Measurements from ENCODE around the gene EDN1.

The EDN1 gene

DNA sequence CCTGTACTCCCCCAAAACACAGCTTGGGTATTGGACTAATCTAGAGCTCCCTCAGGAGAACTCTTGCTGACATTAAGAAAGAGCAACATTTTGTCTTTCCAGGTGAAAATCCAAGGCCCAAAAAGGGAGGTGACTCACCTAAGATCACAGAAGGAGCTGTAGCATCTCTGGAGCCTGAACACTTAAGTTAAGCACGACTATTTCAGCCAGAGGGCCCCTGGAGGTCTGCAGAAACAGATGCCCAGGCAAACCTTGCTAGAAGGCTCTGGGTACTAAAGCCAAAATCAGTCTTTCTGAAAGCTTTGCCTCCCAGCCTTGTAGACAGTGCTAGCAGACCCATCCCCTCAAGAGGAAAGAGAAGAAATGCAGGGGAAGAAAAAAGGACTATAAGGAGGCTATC lies 8.8 kb downstream of the EDN1 start:
- TF ChIP-seq, protein P1, sequence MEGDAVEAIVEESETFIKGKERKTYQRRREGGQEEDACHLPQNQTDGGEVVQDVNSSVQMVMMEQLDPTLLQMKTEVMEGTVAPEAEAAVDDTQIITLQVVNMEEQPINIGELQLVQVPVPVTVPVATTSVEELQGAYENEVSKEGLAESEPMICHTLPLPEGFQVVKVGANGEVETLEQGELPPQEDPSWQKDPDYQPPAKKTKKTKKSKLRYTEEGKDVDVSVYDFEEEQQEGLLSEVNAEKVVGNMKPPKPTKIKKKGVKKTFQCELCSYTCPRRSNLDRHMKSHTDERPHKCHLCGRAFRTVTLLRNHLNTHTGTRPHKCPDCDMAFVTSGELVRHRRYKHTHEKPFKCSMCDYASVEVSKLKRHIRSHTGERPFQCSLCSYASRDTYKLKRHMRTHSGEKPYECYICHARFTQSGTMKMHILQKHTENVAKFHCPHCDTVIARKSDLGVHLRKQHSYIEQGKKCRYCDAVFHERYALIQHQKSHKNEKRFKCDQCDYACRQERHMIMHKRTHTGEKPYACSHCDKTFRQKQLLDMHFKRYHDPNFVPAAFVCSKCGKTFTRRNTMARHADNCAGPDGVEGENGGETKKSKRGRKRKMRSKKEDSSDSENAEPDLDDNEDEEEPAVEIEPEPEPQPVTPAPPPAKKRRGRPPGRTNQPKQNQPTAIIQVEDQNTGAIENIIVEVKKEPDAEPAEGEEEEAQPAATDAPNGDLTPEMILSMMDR (IDR thresholded peaks at IDR 0.05), result no peak
- TF ChIP-seq ZFX (IDR thresholded peaks at IDR 0.05; ENCODE audit: borderline replicate concordance), result no peak
- H3K27ac ChIP-seq, result peak overlapping the region; percentile 99; the same call in 1 of the 2 replicates

DNA sequence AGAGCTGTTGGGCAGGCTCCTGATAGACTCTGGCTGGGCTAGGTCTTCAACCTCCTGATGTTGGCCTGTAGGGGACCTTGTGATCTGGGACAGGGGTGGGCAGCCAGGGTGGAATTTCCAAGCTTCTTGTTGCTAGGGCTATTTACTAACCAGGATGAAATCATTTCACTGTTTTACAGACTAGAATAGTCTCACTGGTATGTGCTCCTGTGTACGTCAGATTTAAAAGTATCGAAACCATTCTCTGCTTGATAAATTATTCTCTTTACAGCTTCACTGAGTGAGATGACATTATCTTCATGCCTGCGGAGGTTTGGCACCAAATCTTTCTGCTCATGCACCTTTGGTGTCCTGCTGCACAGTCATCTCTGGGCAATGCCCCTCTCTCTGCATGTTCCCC lies 10.9 kb downstream of the EDN1 start:
- no peak overlapping the region for H3K27ac ChIP-seq
- no peak for TF ChIP-seq ZFX (IDR thresholded peaks at IDR 0.05; ENCODE audit: borderline replicate concordance)
- TF ChIP-seq, protein P1 (IDR thresholded peaks at IDR 0.05), result no peak

DNA sequence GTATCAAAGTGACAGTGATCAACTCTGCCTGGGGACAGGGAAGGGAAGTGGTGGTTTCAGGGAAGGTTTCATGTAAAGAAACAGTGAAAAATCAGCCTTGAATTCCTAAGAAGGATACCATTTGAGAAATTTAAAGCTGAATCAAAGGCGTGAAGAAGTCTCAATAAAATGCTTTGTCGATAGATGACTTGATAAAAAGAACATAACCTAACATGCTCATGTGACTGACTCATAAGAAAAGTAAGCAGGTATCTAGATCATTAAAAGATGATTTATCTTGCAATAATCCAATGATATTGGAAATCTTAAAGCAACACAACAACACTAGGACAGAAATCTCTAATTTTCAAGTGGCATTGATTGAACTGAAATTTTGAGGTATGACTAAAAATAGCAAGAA lies 14.3 kb downstream of the EDN1 start:
- no peak for TF ChIP-seq ZFX (IDR thresholded peaks at IDR 0.05; ENCODE audit: borderline replicate concordance)
- TF ChIP-seq, protein P1 (IDR thresholded peaks at IDR 0.05), result no peak
- H3K27ac ChIP-seq, result no peak overlapping the region

DNA sequence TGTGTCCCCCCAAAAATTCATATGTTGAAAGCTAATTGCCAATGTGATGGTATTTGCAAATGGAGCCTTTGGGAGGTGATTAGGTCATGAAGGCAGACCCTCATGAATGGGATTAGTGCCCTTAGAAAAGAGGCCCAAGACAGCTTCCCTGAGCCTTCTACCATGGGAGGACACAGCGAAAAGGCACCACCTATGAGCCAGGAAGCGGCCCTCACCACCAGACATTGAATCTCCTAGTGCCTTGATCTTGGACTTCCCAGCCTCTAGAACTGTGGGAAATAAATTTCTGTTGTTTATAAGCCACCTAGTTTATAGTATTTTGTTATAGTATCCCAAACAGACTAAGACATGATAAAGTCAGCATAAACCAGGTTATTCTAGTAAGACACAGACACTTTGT lies 18.9 kb downstream of the EDN1 start:
- H3K27ac ChIP-seq, result no peak overlapping the region
- no peak for TF ChIP-seq ZFX (IDR thresholded peaks at IDR 0.05; ENCODE audit: borderline replicate concordance)
- TF ChIP-seq, protein P1 (IDR thresholded peaks at IDR 0.05), result no peak

DNA sequence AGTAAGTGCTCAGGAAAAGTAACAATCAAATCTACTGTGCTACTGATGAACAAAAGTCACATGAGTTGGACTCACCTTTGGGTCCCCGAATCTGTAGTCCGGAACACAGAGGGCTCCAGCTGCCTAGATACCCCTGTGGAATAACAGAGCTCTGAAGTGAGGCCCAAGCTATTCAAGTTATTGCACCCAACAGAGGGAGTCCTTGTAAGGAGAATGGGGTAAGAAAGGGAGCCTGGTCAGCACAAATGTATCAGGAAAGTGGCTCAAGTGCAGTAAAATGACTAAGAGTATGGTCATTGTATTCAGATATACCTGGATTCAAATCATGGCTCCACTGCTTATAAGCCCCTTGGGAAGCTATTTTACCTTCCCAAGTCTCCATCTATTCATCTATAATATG lies 20.9 kb downstream of the EDN1 start:
- H3K27ac ChIP-seq, result no peak overlapping the region
- TF ChIP-seq, protein P1 (IDR thresholded peaks at IDR 0.05), result no peak
- TF ChIP-seq ZFX (IDR thresholded peaks at IDR 0.05; ENCODE audit: borderline replicate concordance), result no peak

DNA sequence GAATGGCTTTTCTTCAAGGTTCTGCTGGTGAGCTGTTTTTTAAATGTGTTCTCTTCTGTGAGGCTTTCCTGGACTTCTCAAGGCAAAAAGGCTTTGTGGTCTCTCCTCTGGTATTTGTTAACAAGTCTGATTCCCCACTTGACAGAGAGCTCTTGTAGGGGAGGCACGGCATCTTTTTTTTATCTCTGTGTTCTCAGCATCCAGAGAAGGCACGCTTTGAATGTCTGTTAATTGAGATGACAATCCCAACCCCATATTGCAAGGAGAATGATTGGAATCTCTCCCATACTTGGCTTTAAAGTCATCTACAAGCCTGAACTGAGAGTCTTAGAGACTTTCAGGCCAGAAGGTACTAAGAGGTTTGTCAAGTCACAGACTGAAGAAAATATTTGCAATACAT lies 22.6 kb downstream of the EDN1 start:
- no peak overlapping the region for H3K27ac ChIP-seq
- no peak for TF ChIP-seq ZFX (IDR thresholded peaks at IDR 0.05; ENCODE audit: borderline replicate concordance)
- TF ChIP-seq, protein P1 (IDR thresholded peaks at IDR 0.05), result no peak

DNA sequence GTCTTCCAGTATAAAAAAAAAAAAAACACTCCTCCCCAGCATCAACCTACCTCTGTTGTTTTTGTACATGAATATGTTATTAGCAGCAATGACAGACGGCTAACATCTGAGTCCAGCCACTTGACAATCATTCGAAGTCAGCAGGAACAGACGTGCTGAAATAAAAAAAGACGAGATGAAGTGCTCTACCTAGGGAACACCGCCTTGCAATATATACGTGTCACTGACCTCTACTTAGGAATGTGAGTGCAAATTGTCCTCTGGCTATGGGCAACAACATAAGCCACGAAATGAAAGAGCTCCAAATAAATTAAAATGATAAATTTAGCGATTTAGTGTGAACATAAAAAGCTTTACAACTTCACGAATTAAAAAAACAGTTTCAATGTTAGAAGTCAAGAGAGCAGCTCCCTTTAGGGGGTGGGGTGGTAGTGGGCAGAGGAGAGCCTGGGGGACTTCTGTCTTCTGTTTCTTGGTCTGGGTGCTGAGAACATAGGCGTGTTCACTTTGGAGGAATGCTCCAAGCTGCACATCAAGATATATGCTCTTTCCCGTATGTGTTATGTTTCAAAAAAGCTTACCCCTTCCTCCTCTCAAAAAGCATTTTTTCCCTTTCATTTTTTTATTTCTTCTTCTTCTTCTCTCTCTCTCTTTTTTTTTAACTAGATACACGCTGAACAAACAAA lies 23.3 kb downstream of the EDN1 start:
- peak overlapping the region; percentile 37; the same call in 1 of the 2 replicates for H3K27ac ChIP-seq
- TF ChIP-seq ZFX (IDR thresholded peaks at IDR 0.05; ENCODE audit: borderline replicate concordance), result no peak
- TF ChIP-seq, protein P1 (IDR thresholded peaks at IDR 0.05), result no peak
